A549 (cell line): ENCODE results near the gene TNRC6C. TPM values are rescaled to one million over a fixed set of nuclear protein-coding genes. Genes with fewer than 3 reads are reported as not detected.

Experiments used
- ATAC-seq, 2 experiments: fragments of 200-7000 bp in 1 of 2; fragments of >200 bp in 1 of 2; cut with Nextera tagmentation in 1 of 2; cut with Tn5 transposase in 1 of 2; 3 replicates each; pipeline versions ENCODE4 v1.8.0 to v1.9.1; 2018 to 2020; ENCODE audit warnings: mild to moderate bottlenecking in 1 of 2, moderate library complexity in 1 of 2
- CTCF ChIA-PET: fragments of 300-600 bp; sonication (Branson Sonifier 250); formaldehyde crosslinking; extraction: SDS; loops from one replicate; lab custom pipeline; 2021; ENCODE audit warnings: antibody characterized with exemption, inconsistent platforms; lab: Yijun Ruan, JAX
- POLR2A ChIA-PET: fragments of 350-600 bp; formaldehyde crosslinking; extraction: SDS; loops from one replicate; lab custom pipeline; 2021; ENCODE audit warnings: antibody characterized with exemption, inconsistent platforms; lab: Yijun Ruan, JAX
- DNase-seq, 2 experiments: peaks; one replicate each; pipeline versions ENCODE4 v3.0.0 to v3.0.0-alpha.2; 2011 to 2016; ENCODE audit warnings: low read depth in 1 of 2, low spot score in 1 of 2
- FAIRE-seq: peaks from 2 replicates; lab custom pipeline; 2011; peaks lifted over from hg19 to GRCh38; lab: Jason Lieb, UNC
- H3K27ac ChIP-seq, 2 experiments: fragments of >200 bp; sonication (Bioruptor Twin); formaldehyde crosslinking; 3 replicates each; pipeline ENCODE4 v1.5.1; 2016 to 2017
- H3K4me1 ChIP-seq: fragments of >200 bp; sonication (Bioruptor Twin); formaldehyde crosslinking; 3 replicates; pipeline ENCODE4 v1.6.1; 2016
- H3K4me2 ChIP-seq: fragments of >200 bp; sonication (Bioruptor Twin); formaldehyde crosslinking; 3 replicates; pipeline ENCODE4 v1.6.1; 2016
- H3K4me3 ChIP-seq: fragments of >200 bp; sonication (Bioruptor Twin); formaldehyde crosslinking; 3 replicates; pipeline ENCODE4 v1.5.1; 2016
- H3K9me3 ChIP-seq: fragments of >200 bp; sonication (Bioruptor Twin); formaldehyde crosslinking; 3 replicates; pipeline ENCODE4 v1.6.1; 2016
- CHD2 ChIP-seq: fragments of 150-350 bp; IDR thresholded peaks from 2 replicates; pipeline ENCODE4 v1.6.1; 2014; ENCODE audit warnings: low read length; ENCODE audit not compliant: partially characterized antibody
- EP300 ChIP-seq, 2 experiments: fragments of >200 bp; sonication (Bioruptor Twin); formaldehyde crosslinking; IDR thresholded peaks; 2 replicates in 1 of 2; 3 replicates in 1 of 2; pipeline ENCODE4 v1.6.1; 2016 to 2017
- FOSB ChIP-seq: fragments of 250-450 bp; sonication (Bioruptor Pico); IDR thresholded peaks from 2 replicates; pipeline ENCODE4 v1.5.0; 2020; ENCODE audit warnings: mild to moderate bottlenecking, moderate library complexity
- FOSL2 ChIP-seq, 2 experiments: fragments of 450-650 bp in 1 of 2; fragments of >200 bp in 1 of 2; sonication (Bioruptor Twin) in 1 of 2; formaldehyde crosslinking; IDR thresholded peaks; 2 replicates each; pipeline versions ENCODE4 v1.5.0 to v1.6.1; 2016 to 2020; ENCODE audit warnings: mild to moderate bottlenecking in 1 of 2, moderate library complexity in 1 of 2
- HEYL ChIP-seq: fragments of 250-450 bp; sonication (Bioruptor Pico); IDR thresholded peaks from 2 replicates; pipeline ENCODE4 v1.8.0; 2021; ENCODE audit warnings: mild to moderate bottlenecking, moderate library complexity
- JUN ChIP-seq, 2 experiments: fragments of >200 bp; sonication (Bioruptor Twin); formaldehyde crosslinking; IDR thresholded peaks; 2 replicates in 1 of 2; 3 replicates in 1 of 2; pipeline ENCODE4 v1.6.1; 2016 to 2017
- KDM5A ChIP-seq: fragments of 200-600 bp; sonication (generic); IDR thresholded peaks from 2 replicates; pipeline ENCODE4 v1.6.1; 2016; ENCODE audit warnings: antibody characterized with exemption, mild to moderate bottlenecking
- NPAS2 ChIP-seq: fragments of 250-450 bp; sonication (Bioruptor Pico); IDR thresholded peaks from 2 replicates; pipeline ENCODE4 v1.8.0; 2022; ENCODE audit warnings: mild to moderate bottlenecking, moderate library complexity, borderline replicate concordance
- RAD21 ChIP-seq, 2 experiments: fragments of >200 bp in 1 of 2; sonication (Bioruptor Twin) in 1 of 2; formaldehyde crosslinking in 1 of 2; IDR thresholded peaks in 1 of 2; conservative IDR thresholded peaks in 1 of 2; 2 replicates in 1 of 2; 3 replicates in 1 of 2; pipeline ENCODE4 v1.6.1; 2012 to 2018; ENCODE audit warnings: inconsistent platforms in 1 of 2
- REST ChIP-seq: fragments of 200-600 bp; sonication (generic); IDR thresholded peaks from 2 replicates; pipeline ENCODE4 v1.6.1; 2016; ENCODE audit warnings: antibody characterized with exemption, mild to moderate bottlenecking, moderate library complexity
- SMC3 ChIP-seq: fragments of >200 bp; sonication (Bioruptor Twin); formaldehyde crosslinking; IDR thresholded peaks from 3 replicates; pipeline ENCODE4 v1.6.1; 2018; ENCODE audit warnings: inconsistent platforms
- SREBF2 ChIP-seq: fragments of 450-650 bp; IDR thresholded peaks from 2 replicates; pipeline ENCODE4 v1.6.1; 2014; ENCODE audit warnings: mild to moderate bottlenecking, moderate library complexity
- USF2 ChIP-seq: fragments of 450-650 bp; IDR thresholded peaks from 2 replicates; pipeline ENCODE4 v1.6.1; 2014; ENCODE audit warnings: antibody characterized with exemption
- ZFP36 ChIP-seq: fragments of 450-650 bp; IDR thresholded peaks from 2 replicates; pipeline ENCODE4 v1.6.1; 2014; ENCODE audit warnings: borderline replicate concordance; ENCODE audit not compliant: partially characterized antibody
- WGBS: methylation state at CpG from one replicate; pipeline ENCODE4 v1.1.6; 2017; ENCODE audit errors: missing lambda C conversion rate; 5-methylcytosine and 5-hydroxymethylcytosine counted together
- polyA plus RNA-seq, 4 experiments: library from polyadenylated mRNA; depleted of rRNA in 3 of 4; stranded (reverse); fragments of >200 nt; fragmentation: RNase III in 1 of 4; extraction: RNeasy Plus Mini Kit Qiagen cat#74134 plus additional on column Dnase treatment in 1 of 4; gene quantifications; 2 replicates in 3 of 4; 3 replicates in 1 of 4; pipeline ENCODE4 v1.2.3, GENCODE V29; 2011 to 2017
- TF ChIP-seq, protein P1 (sequence below): IDR thresholded peaks from 2 replicates; pipeline ENCODE4 v1.6.1; 2012
- TF ChIP-seq, protein P2 (sequence below): fragments of >200 bp; sonication (Bioruptor Twin); formaldehyde crosslinking; IDR thresholded peaks from 3 replicates; pipeline ENCODE4 v1.5.1; 2016
- TF ChIP-seq, protein P3 (sequence below): IDR thresholded peaks from 2 replicates; pipeline ENCODE4 v1.6.1; 2012; ENCODE audit warnings: low read depth, borderline replicate concordance

The TNRC6C gene
- polyA plus RNA-seq, 2 of the 4 experiments (the other 2 are of a cell fraction) = 1.3 to 1.9 TPM

- TF ChIP-seq FOSB (CRISPR knock-in tag) (no peak), KDM5A (no peak), USF2 (no peak), FOSL2 (IDR thresholded peaks at IDR 0.05) (no peak), FOSL2 (CRISPR knock-in tag; IDR thresholded peaks at IDR 0.05) (no peak), SMC3 (no peak), HEYL (CRISPR knock-in tag) (no peak), CHD2 (no peak), RAD21 (conservative IDR thresholded peaks at IDR 0.05 in 1 of 2, IDR thresholded peaks at IDR 0.05 in 1 of 2) (no peak), SREBF2 (no peak), REST (no peak), EP300 (IDR thresholded peaks at IDR 0.05) (no peak), JUN (IDR thresholded peaks at IDR 0.05) (no peak), NPAS2 (CRISPR knock-in tag) (no peak)
- TF ChIP-seq, protein P1, sequence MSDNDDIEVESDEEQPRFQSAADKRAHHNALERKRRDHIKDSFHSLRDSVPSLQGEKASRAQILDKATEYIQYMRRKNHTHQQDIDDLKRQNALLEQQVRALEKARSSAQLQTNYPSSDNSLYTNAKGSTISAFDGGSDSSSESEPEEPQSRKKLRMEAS = no peak
- TF ChIP-seq, protein P2, sequence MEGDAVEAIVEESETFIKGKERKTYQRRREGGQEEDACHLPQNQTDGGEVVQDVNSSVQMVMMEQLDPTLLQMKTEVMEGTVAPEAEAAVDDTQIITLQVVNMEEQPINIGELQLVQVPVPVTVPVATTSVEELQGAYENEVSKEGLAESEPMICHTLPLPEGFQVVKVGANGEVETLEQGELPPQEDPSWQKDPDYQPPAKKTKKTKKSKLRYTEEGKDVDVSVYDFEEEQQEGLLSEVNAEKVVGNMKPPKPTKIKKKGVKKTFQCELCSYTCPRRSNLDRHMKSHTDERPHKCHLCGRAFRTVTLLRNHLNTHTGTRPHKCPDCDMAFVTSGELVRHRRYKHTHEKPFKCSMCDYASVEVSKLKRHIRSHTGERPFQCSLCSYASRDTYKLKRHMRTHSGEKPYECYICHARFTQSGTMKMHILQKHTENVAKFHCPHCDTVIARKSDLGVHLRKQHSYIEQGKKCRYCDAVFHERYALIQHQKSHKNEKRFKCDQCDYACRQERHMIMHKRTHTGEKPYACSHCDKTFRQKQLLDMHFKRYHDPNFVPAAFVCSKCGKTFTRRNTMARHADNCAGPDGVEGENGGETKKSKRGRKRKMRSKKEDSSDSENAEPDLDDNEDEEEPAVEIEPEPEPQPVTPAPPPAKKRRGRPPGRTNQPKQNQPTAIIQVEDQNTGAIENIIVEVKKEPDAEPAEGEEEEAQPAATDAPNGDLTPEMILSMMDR = no peak
- TF ChIP-seq, protein P3, sequence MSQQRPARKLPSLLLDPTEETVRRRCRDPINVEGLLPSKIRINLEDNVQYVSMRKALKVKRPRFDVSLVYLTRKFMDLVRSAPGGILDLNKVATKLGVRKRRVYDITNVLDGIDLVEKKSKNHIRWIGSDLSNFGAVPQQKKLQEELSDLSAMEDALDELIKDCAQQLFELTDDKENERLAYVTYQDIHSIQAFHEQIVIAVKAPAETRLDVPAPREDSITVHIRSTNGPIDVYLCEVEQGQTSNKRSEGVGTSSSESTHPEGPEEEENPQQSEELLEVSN = no peak
- TF ChIP-seq, all 56 proteins: peak for 0
- H3K4me1 ChIP-seq = no peaks in the 10 kb centered on the region
- WGBS = 5% methylated on average over 2 of the region's 2 CpGs
- no peaks in the 10 kb centered on the region for H3K9me3 ChIP-seq
- ATAC-seq (no peak), FAIRE-seq (no peak), DNase-seq (no peak)
- CTCF ChIA-PET = interaction anchor here (0.6 to 0.9 kb wide), 2 partner anchors 49 to 1517 kb away, joined by 3 to 4 read pairs; no protein-coding TSS in a partner anchor
- no peak overlapping the region for H3K4me3 ChIP-seq
- POLR2A ChIA-PET = interaction anchor here (2.5 kb wide), 1 partner anchor 31 kb away, joined by 16 read pairs; the partner anchor contains the start of gene TNRC6C
- no peak overlapping the region for H3K27ac ChIP-seq
- no peak overlapping the region for H3K4me2 ChIP-seq
These were observed 31.5 kb upstream of the TNRC6C start for GRCh38 chr17:77926981-77927380.

DNA sequence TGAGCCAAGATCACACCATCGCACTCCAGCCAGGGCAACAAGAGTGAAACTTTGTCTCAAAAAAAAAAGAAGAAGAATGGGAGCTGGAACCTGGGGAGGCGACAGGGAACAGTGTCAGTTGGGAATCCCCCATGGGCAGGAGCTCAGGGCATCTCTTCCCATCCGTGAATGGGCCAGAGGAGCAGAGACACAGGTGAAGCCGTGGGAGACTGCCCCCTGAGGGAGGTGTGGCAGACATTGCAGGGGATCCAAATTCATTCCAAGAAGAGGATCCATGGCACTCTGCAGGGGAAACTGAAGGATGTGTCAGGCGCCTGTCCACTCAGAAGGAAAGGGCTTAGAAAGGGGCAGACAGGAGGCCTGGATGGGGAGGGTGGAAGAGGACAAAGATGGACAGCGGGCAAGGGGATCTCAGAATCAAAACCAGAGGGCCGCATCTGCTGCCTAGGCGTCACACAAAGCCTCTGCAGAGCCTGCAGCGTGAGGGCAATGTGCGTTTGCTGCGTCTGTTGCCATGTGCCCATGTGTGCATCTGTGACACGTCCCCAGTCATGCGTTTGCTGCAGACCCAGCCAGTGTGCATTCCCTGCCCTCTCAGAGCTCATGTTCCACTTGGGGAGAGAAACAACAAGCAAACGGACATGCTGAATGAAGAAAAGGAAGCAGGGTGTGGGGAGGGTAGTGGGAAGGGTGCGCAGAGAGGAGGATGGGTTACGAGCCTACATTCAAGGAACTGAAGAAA, 30.6 kb upstream of the TNRC6C start:
- Histone ChIP-seq H3K4me2 (no peak overlapping the region), H3K4me3 (no peak overlapping the region), H3K4me1 (no peaks in the 10 kb centered on the region), H3K27ac (no peak overlapping the region), H3K9me3 (no peaks in the 10 kb centered on the region)
- TF ChIP-seq JUN (IDR thresholded peaks at IDR 0.05) = no peak
- no peak for TF ChIP-seq ZFP36
- CTCF ChIA-PET = interaction anchor here (0.7 to 2.2 kb wide), 4 partner anchors 16 to 386 kb away, joined by 3 to 7 read pairs (median 4); no protein-coding TSS in a partner anchor
- DNase-seq (no peak), FAIRE-seq (no peak), ATAC-seq (peak in 1 of 2 experiments; percentile 18; a peak in 2 of 6 replicates)
- WGBS = 29% methylated on average over 16 of the region's 16 CpGs
- POLR2A ChIA-PET = interaction anchor here (2.5 kb wide), 1 partner anchor 30 kb away, joined by 16 read pairs; the partner anchor contains the start of gene TNRC6C
